ENCODE data around the gene CACNA1I. TPM values are rescaled to one million over a fixed set of nuclear protein-coding genes. Genes with fewer than 3 reads are reported as not detected.

CACNA1I gene
- total and polyA plus RNA-seq, 2 experiments from 2014 or later, result 0.42 to 2.4 TPM

DNA sequence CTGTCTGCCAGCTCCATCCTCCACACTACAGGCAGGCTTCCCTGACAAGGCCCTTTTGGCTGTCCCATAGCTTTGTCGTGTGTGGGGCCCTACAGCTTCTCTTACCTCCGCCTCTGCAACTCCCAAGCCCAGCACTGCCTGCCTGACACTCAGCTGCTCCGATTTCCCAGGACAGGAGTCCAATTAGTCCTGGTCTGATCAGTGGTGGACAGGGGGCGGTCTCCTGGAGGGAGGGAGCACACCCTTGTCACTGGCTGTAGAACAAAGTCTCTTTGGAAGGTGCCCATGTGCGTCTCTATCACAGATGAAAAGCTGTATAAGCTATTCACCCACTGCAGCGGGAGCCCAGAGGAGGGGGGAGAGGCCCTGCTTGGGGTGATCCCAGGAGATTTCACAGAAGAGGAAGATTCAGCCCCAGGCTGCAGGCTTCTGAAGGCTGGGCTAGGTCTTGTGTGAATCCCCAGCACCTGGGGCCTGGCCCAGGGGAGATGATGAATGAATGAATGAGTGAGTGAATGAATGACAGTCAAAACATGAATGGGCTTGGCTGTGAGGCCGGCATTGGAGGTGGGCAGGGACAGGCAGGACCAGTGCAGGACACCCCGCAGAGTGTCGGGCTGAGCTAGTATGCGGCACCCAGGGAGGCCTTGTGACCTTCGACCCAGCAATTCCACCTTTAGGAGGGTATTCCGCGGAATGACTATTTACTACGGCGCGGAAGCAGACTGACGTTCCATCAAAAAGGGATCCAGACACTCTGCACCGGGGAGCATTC, 142.4 kb downstream of the CACNA1I start:
- H3K4me1 ChIP-seq (ENCODE audit: insufficient read depth), result no peaks in the 10 kb centered on the region
- Mint-ChIP-seq H3K9me3 (no peaks in the 10 kb centered on the region), H3K4me1 (peaks cover 14% of the 10 kb centered on the region), H3K27me3 (ENCODE audit: insufficient read depth, low read depth, poor library complexity) (peaks cover 8% of the 10 kb centered on the region), H3K36me3 (ENCODE audit: low read depth) (no peaks in the 10 kb centered on the region), H3K27ac (no peak overlapping the region; the same call in 1 of the 2 replicates), H3K4me3 (no peak overlapping the region)
- DNase-seq (ENCODE audit: low spot score) (no peak), ATAC-seq (peak; percentile 66)
- no peaks in the 10 kb centered on the region for H4K20me1 ChIP-seq (replicated peaks; ENCODE audit: insufficient read depth)
- H2AFZ ChIP-seq, result no peak overlapping the region
- H3F3A ChIP-seq (replicated peaks; ENCODE audit: low read depth), result no peaks in the 10 kb centered on the region
- H3K4me3 ChIP-seq, result no peak overlapping the region
- TF ChIP-seq, protein P1, sequence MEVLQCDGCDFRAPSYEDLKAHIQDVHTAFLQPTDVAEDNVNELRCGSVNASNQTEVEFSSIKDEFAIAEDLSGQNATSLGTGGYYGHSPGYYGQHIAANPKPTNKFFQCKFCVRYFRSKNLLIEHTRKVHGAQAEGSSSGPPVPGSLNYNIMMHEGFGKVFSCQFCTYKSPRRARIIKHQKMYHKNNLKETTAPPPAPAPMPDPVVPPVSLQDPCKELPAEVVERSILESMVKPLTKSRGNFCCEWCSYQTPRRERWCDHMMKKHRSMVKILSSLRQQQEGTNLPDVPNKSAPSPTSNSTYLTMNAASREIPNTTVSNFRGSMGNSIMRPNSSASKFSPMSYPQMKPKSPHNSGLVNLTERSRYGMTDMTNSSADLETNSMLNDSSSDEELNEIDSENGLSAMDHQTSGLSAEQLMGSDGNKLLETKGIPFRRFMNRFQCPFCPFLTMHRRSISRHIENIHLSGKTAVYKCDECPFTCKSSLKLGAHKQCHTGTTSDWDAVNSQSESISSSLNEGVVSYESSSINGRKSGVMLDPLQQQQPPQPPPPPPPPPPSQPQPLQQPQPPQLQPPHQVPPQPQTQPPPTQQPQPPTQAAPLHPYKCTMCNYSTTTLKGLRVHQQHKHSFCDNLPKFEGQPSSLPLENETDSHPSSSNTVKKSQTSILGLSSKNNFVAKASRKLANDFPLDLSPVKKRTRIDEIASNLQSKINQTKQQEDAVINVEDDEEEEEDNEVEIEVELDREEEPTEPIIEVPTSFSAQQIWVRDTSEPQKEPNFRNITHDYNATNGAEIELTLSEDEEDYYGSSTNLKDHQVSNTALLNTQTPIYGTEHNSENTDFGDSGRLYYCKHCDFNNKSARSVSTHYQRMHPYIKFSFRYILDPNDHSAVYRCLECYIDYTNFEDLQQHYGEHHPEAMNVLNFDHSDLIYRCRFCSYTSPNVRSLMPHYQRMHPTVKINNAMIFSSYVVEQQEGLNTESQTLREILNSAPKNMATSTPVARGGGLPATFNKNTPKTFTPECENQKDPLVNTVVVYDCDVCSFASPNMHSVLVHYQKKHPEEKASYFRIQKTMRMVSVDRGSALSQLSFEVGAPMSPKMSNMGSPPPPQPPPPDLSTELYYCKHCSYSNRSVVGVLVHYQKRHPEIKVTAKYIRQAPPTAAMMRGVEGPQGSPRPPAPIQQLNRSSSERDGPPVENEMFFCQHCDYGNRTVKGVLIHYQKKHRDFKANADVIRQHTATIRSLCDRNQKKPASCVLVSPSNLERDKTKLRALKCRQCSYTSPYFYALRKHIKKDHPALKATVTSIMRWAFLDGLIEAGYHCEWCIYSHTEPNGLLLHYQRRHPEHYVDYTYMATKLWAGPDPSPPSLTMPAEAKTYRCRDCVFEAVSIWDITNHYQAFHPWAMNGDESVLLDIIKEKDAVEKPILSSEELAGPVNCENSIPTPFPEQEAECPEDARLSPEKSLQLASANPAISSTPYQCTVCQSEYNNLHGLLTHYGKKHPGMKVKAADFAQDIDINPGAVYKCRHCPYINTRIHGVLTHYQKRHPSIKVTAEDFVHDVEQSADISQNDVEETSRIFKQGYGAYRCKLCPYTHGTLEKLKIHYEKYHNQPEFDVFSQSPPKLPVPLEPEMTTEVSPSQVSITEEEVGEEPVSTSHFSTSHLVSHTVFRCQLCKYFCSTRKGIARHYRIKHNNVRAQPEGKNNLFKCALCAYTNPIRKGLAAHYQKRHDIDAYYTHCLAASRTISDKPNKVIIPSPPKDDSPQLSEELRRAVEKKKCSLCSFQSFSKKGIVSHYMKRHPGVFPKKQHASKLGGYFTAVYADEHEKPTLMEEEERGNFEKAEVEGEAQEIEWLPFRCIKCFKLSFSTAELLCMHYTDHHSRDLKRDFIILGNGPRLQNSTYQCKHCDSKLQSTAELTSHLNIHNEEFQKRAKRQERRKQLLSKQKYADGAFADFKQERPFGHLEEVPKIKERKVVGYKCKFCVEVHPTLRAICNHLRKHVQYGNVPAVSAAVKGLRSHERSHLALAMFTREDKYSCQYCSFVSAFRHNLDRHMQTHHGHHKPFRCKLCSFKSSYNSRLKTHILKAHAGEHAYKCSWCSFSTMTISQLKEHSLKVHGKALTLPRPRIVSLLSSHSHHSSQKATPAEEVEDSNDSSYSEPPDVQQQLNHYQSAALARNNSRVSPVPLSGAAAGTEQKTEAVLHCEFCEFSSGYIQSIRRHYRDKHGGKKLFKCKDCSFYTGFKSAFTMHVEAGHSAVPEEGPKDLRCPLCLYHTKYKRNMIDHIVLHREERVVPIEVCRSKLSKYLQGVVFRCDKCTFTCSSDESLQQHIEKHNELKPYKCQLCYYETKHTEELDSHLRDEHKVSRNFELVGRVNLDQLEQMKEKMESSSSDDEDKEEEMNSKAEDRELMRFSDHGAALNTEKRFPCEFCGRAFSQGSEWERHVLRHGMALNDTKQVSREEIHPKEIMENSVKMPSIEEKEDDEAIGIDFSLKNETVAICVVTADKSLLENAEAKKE (CRISPR knock-in tag; IDR thresholded peaks at IDR 0.05), result no peak
- no peak for TF ChIP-seq JUNB (IDR thresholded peaks at IDR 0.05; ENCODE audit: unreplicated experiment)
- TF ChIP-seq, protein P2, sequence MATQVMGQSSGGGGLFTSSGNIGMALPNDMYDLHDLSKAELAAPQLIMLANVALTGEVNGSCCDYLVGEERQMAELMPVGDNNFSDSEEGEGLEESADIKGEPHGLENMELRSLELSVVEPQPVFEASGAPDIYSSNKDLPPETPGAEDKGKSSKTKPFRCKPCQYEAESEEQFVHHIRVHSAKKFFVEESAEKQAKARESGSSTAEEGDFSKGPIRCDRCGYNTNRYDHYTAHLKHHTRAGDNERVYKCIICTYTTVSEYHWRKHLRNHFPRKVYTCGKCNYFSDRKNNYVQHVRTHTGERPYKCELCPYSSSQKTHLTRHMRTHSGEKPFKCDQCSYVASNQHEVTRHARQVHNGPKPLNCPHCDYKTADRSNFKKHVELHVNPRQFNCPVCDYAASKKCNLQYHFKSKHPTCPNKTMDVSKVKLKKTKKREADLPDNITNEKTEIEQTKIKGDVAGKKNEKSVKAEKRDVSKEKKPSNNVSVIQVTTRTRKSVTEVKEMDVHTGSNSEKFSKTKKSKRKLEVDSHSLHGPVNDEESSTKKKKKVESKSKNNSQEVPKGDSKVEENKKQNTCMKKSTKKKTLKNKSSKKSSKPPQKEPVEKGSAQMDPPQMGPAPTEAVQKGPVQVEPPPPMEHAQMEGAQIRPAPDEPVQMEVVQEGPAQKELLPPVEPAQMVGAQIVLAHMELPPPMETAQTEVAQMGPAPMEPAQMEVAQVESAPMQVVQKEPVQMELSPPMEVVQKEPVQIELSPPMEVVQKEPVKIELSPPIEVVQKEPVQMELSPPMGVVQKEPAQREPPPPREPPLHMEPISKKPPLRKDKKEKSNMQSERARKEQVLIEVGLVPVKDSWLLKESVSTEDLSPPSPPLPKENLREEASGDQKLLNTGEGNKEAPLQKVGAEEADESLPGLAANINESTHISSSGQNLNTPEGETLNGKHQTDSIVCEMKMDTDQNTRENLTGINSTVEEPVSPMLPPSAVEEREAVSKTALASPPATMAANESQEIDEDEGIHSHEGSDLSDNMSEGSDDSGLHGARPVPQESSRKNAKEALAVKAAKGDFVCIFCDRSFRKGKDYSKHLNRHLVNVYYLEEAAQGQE (IDR thresholded peaks at IDR 0.05; ENCODE audit: unreplicated experiment), result no peak
- TF ChIP-seq, protein P3, sequence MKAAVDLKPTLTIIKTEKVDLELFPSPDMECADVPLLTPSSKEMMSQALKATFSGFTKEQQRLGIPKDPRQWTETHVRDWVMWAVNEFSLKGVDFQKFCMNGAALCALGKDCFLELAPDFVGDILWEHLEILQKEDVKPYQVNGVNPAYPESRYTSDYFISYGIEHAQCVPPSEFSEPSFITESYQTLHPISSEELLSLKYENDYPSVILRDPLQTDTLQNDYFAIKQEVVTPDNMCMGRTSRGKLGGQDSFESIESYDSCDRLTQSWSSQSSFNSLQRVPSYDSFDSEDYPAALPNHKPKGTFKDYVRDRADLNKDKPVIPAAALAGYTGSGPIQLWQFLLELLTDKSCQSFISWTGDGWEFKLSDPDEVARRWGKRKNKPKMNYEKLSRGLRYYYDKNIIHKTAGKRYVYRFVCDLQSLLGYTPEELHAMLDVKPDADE (IDR thresholded peaks at IDR 0.05), result no peak
- no peak for TF ChIP-seq NANOG (IDR thresholded peaks at IDR 0.05; ENCODE audit: borderline replicate concordance)
- TF ChIP-seq, protein P4, sequence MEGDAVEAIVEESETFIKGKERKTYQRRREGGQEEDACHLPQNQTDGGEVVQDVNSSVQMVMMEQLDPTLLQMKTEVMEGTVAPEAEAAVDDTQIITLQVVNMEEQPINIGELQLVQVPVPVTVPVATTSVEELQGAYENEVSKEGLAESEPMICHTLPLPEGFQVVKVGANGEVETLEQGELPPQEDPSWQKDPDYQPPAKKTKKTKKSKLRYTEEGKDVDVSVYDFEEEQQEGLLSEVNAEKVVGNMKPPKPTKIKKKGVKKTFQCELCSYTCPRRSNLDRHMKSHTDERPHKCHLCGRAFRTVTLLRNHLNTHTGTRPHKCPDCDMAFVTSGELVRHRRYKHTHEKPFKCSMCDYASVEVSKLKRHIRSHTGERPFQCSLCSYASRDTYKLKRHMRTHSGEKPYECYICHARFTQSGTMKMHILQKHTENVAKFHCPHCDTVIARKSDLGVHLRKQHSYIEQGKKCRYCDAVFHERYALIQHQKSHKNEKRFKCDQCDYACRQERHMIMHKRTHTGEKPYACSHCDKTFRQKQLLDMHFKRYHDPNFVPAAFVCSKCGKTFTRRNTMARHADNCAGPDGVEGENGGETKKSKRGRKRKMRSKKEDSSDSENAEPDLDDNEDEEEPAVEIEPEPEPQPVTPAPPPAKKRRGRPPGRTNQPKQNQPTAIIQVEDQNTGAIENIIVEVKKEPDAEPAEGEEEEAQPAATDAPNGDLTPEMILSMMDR (conservative IDR thresholded peaks at IDR 0.05; ENCODE audit: low read depth in 2 of 2), result no peak
- no peak for TF ChIP-seq ZNF331 (CRISPR knock-in tag; IDR thresholded peaks at IDR 0.05; ENCODE audit: low read depth)
- no peak for TF ChIP-seq EZH2phosphoT487 (IDR thresholded peaks at IDR 0.05; ENCODE audit: unreplicated experiment)
- TF ChIP-seq STAT1 (IDR thresholded peaks at IDR 0.05; ENCODE audit: unreplicated experiment), result no peak
- TF ChIP-seq POLR2AphosphoS5 (IDR thresholded peaks at IDR 0.05; ENCODE audit: low read depth), result no peak
- TF ChIP-seq CREB1 (CRISPR knock-in tag; IDR thresholded peaks at IDR 0.05; ENCODE audit: low read depth), result no peak
- no peak for TF ChIP-seq ZNF114 (CRISPR knock-in tag; IDR thresholded peaks at IDR 0.05)
- TF ChIP-seq EZH2 (IDR thresholded peaks at IDR 0.05; ENCODE audit: low read depth, unreplicated experiment), result no peak
- H3K4me2 ChIP-seq, result no peak overlapping the region
- no peak overlapping the region for H3K27ac ChIP-seq (ENCODE audit: low read depth)
- no peaks in the 10 kb centered on the region for H3K9me2 ChIP-seq (ENCODE audit: insufficient read depth)
- no peaks in the 10 kb centered on the region for H3K36me3 ChIP-seq (ENCODE audit: insufficient read depth)
- H3K79me2 ChIP-seq (replicated peaks; ENCODE audit: insufficient read depth), result no peaks in the 10 kb centered on the region
- no peaks in the 10 kb centered on the region for H3K27me3 ChIP-seq (ENCODE audit: insufficient read depth)

All from GM23338 (cell line).